Mesendoderm (in vitro differentiated cells): ENCODE data around the gene DISC1.

Experiments
- DNase-seq: peaks from one replicate; pipeline ENCODE4 v3.0.0; 2013
- H2AK5ac ChIP-seq: 2 replicates; pipeline ENCODE4 v1.6.1; 2013; ENCODE audit warnings: low read length, inconsistent platforms
- H2BK120ac ChIP-seq: 2 replicates; pipeline ENCODE4 v1.6.1; 2013; ENCODE audit warnings: low read depth, mild to moderate bottlenecking, low read length, moderate library complexity, mixed read lengths
- H2BK15ac ChIP-seq: replicated peaks from 2 replicates; pipeline ENCODE4 v1.6.1; 2013; ENCODE audit warnings: low read depth, mild to moderate bottlenecking, moderate library complexity
- H2BK5ac ChIP-seq: 2 replicates; pipeline ENCODE4 v1.6.1; 2013; ENCODE audit warnings: low read length, inconsistent platforms
- H3K18ac ChIP-seq: 2 replicates; pipeline ENCODE4 v1.6.1; 2013; ENCODE audit warnings: mild to moderate bottlenecking, low read length, mixed read lengths
- H3K23ac ChIP-seq: one replicate; pipeline ENCODE4 v1.6.1; 2013; ENCODE audit warnings: low read length
- H3K27ac ChIP-seq: 2 replicates; pipeline ENCODE4 v1.5.1; 2013; ENCODE audit warnings: low read depth, mild to moderate bottlenecking, inconsistent platforms, low read length, moderate library complexity
- H3K27me3 ChIP-seq: 2 replicates; pipeline ENCODE4 v1.6.1; 2013; ENCODE audit warnings: low read length, control low read depth, mild to moderate bottlenecking, inconsistent platforms; ENCODE audit not compliant: insufficient read depth, poor library complexity
- H3K36me3 ChIP-seq: 2 replicates; pipeline ENCODE4 v1.6.1; 2013; ENCODE audit warnings: low read length, inconsistent platforms; ENCODE audit not compliant: control insufficient read depth, insufficient read depth
- H3K4ac ChIP-seq: one replicate; pipeline ENCODE4 v1.6.1; 2013; ENCODE audit warnings: low read depth, mild to moderate bottlenecking, low read length, moderate library complexity
- H3K4me1 ChIP-seq: 2 replicates; pipeline ENCODE4 v1.6.1; 2013; ENCODE audit warnings: low read depth, low read length, inconsistent platforms; ENCODE audit not compliant: control insufficient read depth
- H3K4me2 ChIP-seq: 2 replicates; pipeline ENCODE4 v1.6.1; 2013; ENCODE audit warnings: low read length
- H3K4me3 ChIP-seq: 2 replicates; pipeline ENCODE4 v1.5.1; 2013; ENCODE audit warnings: mild to moderate bottlenecking, low read length
- H3K56ac ChIP-seq: one replicate; pipeline ENCODE4 v1.6.1; 2013; ENCODE audit warnings: low read length
- H3K79me1 ChIP-seq: 2 replicates; pipeline ENCODE4 v1.6.1; 2013; ENCODE audit warnings: low read length, inconsistent platforms
- H3K79me2 ChIP-seq: 2 replicates; pipeline ENCODE4 v1.6.1; 2013; ENCODE audit warnings: mild to moderate bottlenecking, low read length; ENCODE audit not compliant: control insufficient read depth, insufficient read depth
- H3K9ac ChIP-seq: 2 replicates; pipeline ENCODE4 v1.6.1; 2013; ENCODE audit warnings: low read length, inconsistent platforms
- H4K5ac ChIP-seq: one replicate; pipeline ENCODE4 v1.6.1; 2013; ENCODE audit warnings: low read length
- H4K8ac ChIP-seq: one replicate; pipeline ENCODE4 v1.6.1; 2013; ENCODE audit warnings: low read depth, mild to moderate bottlenecking, control low read depth, low read length, moderate library complexity
- WGBS: extraction: QIAGEN DNeasy Blood & Tissue Kit; methylation state at CpG from one replicate; pipeline ENCODE4 v1.1.7; 2013; ENCODE audit warnings: low lambda C conversion rate, missing lambda C conversion rate; ENCODE audit not compliant: insufficient coverage; ENCODE audit errors: extremely low coverage; 5-methylcytosine and 5-hydroxymethylcytosine counted together

Gene DISC1

DNA sequence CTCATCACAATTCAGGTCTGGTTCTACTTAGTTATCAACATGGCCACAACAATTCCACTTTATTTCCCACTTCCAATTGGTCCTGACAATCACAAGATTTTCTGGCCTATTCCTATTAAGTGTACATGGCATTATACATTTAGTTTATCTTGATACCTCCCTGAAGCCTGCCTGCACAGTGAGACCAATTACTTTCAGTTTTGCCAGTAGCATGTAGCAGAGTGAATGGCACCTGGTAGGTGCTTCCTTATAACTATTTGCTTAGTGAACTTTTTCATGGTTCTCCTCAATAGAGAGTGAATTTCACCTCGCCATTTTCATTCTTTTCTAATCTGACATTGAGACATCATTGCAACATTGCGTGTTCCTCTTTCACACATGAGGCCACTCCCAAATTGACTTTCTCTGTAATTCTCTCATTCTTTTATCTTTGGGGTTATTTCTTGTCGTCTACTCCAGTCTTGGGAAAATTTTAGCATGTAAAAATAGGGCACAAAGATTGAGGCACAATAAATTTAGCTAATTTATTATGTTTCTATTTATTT is 124.3 kb downstream of the DISC1 start:
- H3K23ac ChIP-seq: no peak overlapping the region
- no peaks in the 10 kb centered on the region for H3K27me3 ChIP-seq
- H4K5ac ChIP-seq: no peak overlapping the region
- H3K4ac ChIP-seq: no peak overlapping the region
- no CpG with 5 or more reads among the region's 3 CpGs for WGBS
- H3K27ac ChIP-seq: no peak overlapping the region
- no peak overlapping the region for H3K56ac ChIP-seq
- no peak overlapping the region for H3K9ac ChIP-seq
- no peak overlapping the region for H3K18ac ChIP-seq
- H3K4me1 ChIP-seq: no peaks in the 10 kb centered on the region
- no peak overlapping the region for H3K4me2 ChIP-seq
- H2AK5ac ChIP-seq: no peak overlapping the region
- no peak overlapping the region for H2BK15ac ChIP-seq
- H2BK5ac ChIP-seq: no peak overlapping the region
- H2BK120ac ChIP-seq: no peak overlapping the region
- DNase-seq: no peak
- H4K8ac ChIP-seq: no peak overlapping the region
- no peaks in the 10 kb centered on the region for H3K79me1 ChIP-seq
- no peaks in the 10 kb centered on the region for H3K36me3 ChIP-seq
- H3K4me3 ChIP-seq: no peak overlapping the region
- H3K79me2 ChIP-seq: no peaks in the 10 kb centered on the region

DNA sequence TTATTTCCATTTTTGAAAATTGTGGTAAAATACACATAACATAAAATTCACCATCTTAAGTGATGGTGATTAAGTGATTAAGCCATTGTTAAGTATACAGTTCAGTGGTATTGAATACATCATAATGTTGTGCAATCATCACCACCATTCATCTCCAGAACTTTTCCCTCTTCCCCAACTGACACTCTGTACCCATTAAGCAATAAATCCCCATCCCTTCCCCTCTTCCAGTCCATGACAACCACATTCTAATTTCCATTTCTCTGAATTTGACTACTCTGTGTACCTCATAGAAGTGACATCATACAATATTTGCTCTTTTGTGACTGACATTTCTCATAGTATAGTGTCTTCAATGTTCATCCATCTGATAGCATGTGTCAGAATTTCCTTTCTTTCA is 124.8 kb downstream of the DISC1 start:
- no peak overlapping the region for H2BK5ac ChIP-seq
- no peak overlapping the region for H2BK120ac ChIP-seq
- H3K27ac ChIP-seq: no peak overlapping the region
- no peak overlapping the region for H2AK5ac ChIP-seq
- H3K79me2 ChIP-seq: no peaks in the 10 kb centered on the region
- no peaks in the 10 kb centered on the region for H3K27me3 ChIP-seq
- H4K8ac ChIP-seq: no peak overlapping the region
- H3K56ac ChIP-seq: no peak overlapping the region
- no peaks in the 10 kb centered on the region for H3K4me1 ChIP-seq
- H3K4me3 ChIP-seq: no peak overlapping the region
- no peak for DNase-seq
- no peak overlapping the region for H3K4me2 ChIP-seq
- H3K36me3 ChIP-seq: no peaks in the 10 kb centered on the region
- no peak overlapping the region for H3K4ac ChIP-seq
- no peak overlapping the region for H3K23ac ChIP-seq
- no peak overlapping the region for H2BK15ac ChIP-seq
- H3K18ac ChIP-seq: no peak overlapping the region
- H3K9ac ChIP-seq: no peak overlapping the region
- H4K5ac ChIP-seq: no peak overlapping the region
- no peaks in the 10 kb centered on the region for H3K79me1 ChIP-seq

DNA sequence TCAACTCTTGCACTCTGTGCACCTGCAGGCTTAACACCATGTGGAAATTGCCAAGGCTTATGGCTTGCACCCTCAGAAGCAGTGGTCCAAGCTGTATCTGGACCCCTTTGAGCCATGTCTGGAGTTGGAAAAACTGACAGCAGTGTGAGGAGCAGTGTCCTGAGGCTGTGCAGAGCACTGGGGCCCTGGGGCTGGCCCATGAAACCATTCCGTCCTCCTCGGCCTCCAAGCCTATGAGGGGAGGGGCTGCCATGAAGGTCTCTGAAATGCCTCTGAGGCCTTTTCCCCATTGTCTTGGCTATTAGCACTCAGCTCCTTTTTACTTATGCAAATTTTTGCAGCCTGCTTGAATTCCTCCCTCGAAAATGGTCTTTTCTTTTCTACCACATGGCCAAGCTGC is 126.7 kb downstream of the DISC1 start:
- Histone ChIP-seq H2BK120ac (no peak overlapping the region), H3K9ac (no peak overlapping the region), H3K79me2 (no peaks in the 10 kb centered on the region), H3K4ac (no peak overlapping the region), H3K36me3 (no peaks in the 10 kb centered on the region), H3K4me1 (no peaks in the 10 kb centered on the region), H3K27me3 (no peaks in the 10 kb centered on the region), H4K8ac (no peak overlapping the region), H3K18ac (no peak overlapping the region), H3K4me2 (no peak overlapping the region), H3K4me3 (no peak overlapping the region), H3K79me1 (no peaks in the 10 kb centered on the region), H2BK5ac (no peak overlapping the region), H2AK5ac (no peak overlapping the region), H2BK15ac (no peak overlapping the region), H3K56ac (no peak overlapping the region), H4K5ac (no peak overlapping the region), H3K23ac (no peak overlapping the region), H3K27ac (no peak overlapping the region)
- DNase-seq: no peak
- WGBS: no CpG with 5 or more reads among the region's 3 CpGs

DNA sequence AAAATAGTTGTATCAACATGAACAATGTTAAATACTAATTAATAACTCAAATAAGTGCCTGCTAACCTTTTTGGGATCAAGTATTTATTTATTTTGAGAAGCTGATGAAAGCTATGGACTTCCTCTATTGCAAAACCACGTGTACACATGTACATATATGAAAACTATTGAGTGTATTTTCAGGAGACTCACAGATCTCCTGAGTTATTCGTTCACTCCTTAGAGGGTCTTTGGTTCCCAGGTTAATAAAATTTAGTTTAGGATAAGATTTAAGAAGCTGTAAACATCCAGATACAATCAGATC is 130.5 kb downstream of the DISC1 start:
- Histone ChIP-seq H2BK120ac (no peak overlapping the region), H3K27me3 (no peaks in the 10 kb centered on the region), H3K4me2 (no peak overlapping the region), H2AK5ac (no peak overlapping the region), H3K9ac (no peak overlapping the region), H3K4me1 (no peaks in the 10 kb centered on the region), H3K4me3 (no peak overlapping the region), H4K8ac (no peak overlapping the region), H3K36me3 (no peaks in the 10 kb centered on the region), H3K18ac (no peak overlapping the region), H2BK5ac (no peak overlapping the region), H4K5ac (no peak overlapping the region), H3K79me1 (no peaks in the 10 kb centered on the region), H3K4ac (no peak overlapping the region), H3K79me2 (no peaks in the 10 kb centered on the region), H3K23ac (no peak overlapping the region), H3K56ac (no peak overlapping the region), H2BK15ac (no peak overlapping the region), H3K27ac (no peak overlapping the region)
- no peak for DNase-seq
- WGBS: no CpG with 5 or more reads among the region's 2 CpGs

- Histone ChIP-seq H3K79me1 (no peaks in the 10 kb centered on the region), H3K79me2 (no peaks in the 10 kb centered on the region), H2BK120ac (no peak overlapping the region), H3K4ac (no peak overlapping the region), H3K56ac (no peak overlapping the region), H3K4me1 (no peaks in the 10 kb centered on the region), H4K8ac (no peak overlapping the region), H4K5ac (no peak overlapping the region), H2BK15ac (no peak overlapping the region), H3K27ac (no peak overlapping the region), H3K27me3 (no peaks in the 10 kb centered on the region), H3K4me3 (no peak overlapping the region), H3K4me2 (no peak overlapping the region), H3K23ac (no peak overlapping the region), H3K36me3 (no peaks in the 10 kb centered on the region), H3K18ac (no peak overlapping the region), H2AK5ac (no peak overlapping the region), H3K9ac (no peak overlapping the region), H2BK5ac (no peak overlapping the region)
- WGBS: no CpG with 5 or more reads among the region's 8 CpGs
- DNase-seq: no peak
Observed at GRCh38 chr1:231757759-231758158, 131.2 kb downstream of the DISC1 start.

DNA sequence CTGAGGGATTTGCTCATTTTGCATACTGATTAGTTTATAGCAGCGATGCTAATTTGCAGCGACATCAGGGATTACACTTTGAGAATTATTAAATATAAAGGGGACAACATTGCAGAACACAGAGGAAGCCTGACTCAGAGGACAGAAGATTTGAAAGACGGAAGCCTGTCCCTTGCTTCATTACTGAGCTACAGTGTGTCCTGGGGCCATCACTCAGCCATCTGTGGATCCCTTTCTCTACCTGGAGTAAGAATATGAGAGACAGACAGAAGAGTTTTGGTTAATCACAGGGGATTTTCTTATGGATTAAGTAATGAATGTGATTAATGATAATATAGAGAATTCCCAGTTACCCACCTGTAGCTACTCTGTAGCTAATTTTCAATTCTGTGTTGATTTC is 134.7 kb downstream of the DISC1 start:
- H4K8ac ChIP-seq: no peak overlapping the region

More for the DNA sequence above, 134.7 kb downstream of the DISC1 start:
- Histone ChIP-seq H2BK120ac (no peak overlapping the region), H3K27me3 (no peaks in the 10 kb centered on the region), H4K5ac (no peak overlapping the region), H2BK5ac (no peak overlapping the region), H2AK5ac (no peak overlapping the region), H3K4me1 (no peaks in the 10 kb centered on the region), H3K36me3 (no peaks in the 10 kb centered on the region), H3K79me2 (no peaks in the 10 kb centered on the region), H3K79me1 (no peaks in the 10 kb centered on the region), H3K9ac (no peak overlapping the region), H3K56ac (no peak overlapping the region), H3K4me3 (no peak overlapping the region), H3K4ac (no peak overlapping the region), H3K4me2 (no peak overlapping the region), H3K27ac (no peak overlapping the region), H3K18ac (no peak overlapping the region), H3K23ac (no peak overlapping the region), H2BK15ac (no peak overlapping the region)
- DNase-seq: no peak
- WGBS: no CpG with 5 or more reads among the region's 3 CpGs
